Kidney (tissue), 14 donors: Measurements from ENCODE around the gene MEF2D. TPM values are rescaled to one million over a fixed set of nuclear protein-coding genes. Genes with fewer than 3 reads are reported as not detected.

Experiments
- DNase-seq, 5 donors: peaks; one replicate each; pipeline ENCODE4 v3.0.0-alpha.2; 2013 to 2020
- FAIRE-seq: peaks from 2 replicates; lab custom pipeline; 2012; peaks lifted over from hg19 to GRCh38; lab: Jason Lieb, UNC
- H3K27ac ChIP-seq, 2 donors: one replicate each; pipeline ENCODE4 v1.7.0; 2013; ENCODE audit warnings: low read depth in 2 of 2, low read length in 2 of 2, inconsistent platforms in 1 of 2
- H3K27me3 ChIP-seq: one replicate; pipeline ENCODE4 v1.7.1; 2013; ENCODE audit warnings: low read length, inconsistent platforms; ENCODE audit not compliant: control insufficient read depth, insufficient read depth
- H3K36me3 ChIP-seq, 3 donors: one replicate each; pipeline versions ENCODE4 v1.7.0 to v1.7.1; 2013; ENCODE audit warnings: low read length in 3 of 3, control low read depth in 1 of 3, inconsistent platforms in 1 of 3; ENCODE audit not compliant: insufficient read depth in 3 of 3, control insufficient read depth in 2 of 3
- H3K4me1 ChIP-seq, 3 donors: one replicate each; pipeline versions ENCODE4 v1.7.0 to v1.7.1; 2013; ENCODE audit warnings: low read length in 3 of 3, inconsistent platforms in 1 of 3, low read depth in 1 of 3; ENCODE audit not compliant: control insufficient read depth in 2 of 3, insufficient read depth in 2 of 3
- H3K4me3 ChIP-seq, 3 donors: one replicate each; pipeline versions ENCODE4 v1.7.0 to v1.8.1; 2013; ENCODE audit warnings: low read length in 3 of 3, control low read depth in 1 of 3, inconsistent platforms in 1 of 3
- H3K9ac ChIP-seq, 3 donors: one replicate each; pipeline versions ENCODE4 v1.7.0 to v1.7.1; 2013; ENCODE audit warnings: low read length in 3 of 3, control low read depth in 1 of 3, inconsistent platforms in 1 of 3
- H3K9me3 ChIP-seq, 3 donors: one replicate each; pipeline versions ENCODE4 v1.7.0 to v1.7.1; 2013; ENCODE audit warnings: low read length in 3 of 3, control low read depth in 1 of 3, inconsistent platforms in 1 of 3; ENCODE audit not compliant: control insufficient read depth in 2 of 3, insufficient read depth in 1 of 3
- intact Hi-C: fragments of 100-400 bp; cut with DNase I; formaldehyde crosslinking; loops from one replicate; pipeline ENCODE4 v1.11.1; 2022
- polyA plus RNA-seq: library from polyadenylated mRNA; stranded (reverse); fragments of 350-450 nt; fragmentation: Illumina TruSeq; extraction: RNeasy Lipid Tissue Mini Kit (QIAGEN cat#74804); gene quantifications from one replicate; pipeline ENCODE4 v1.2.3, GENCODE V29; 2014; ENCODE audit warnings: low read depth, low replicate concordance; ENCODE audit not compliant: insufficient read depth
- total RNA-seq: library from RNA; stranded (reverse); fragmentation: NEBNext Ultra II Directional; extraction: Animal tissue kit (Norgen Biotek cat#: 25700); gene quantifications from one replicate; pipeline ENCODE4 v1.2.1, GENCODE V29; 2021
- TF ChIP-seq, protein P1 (sequence below): IDR thresholded peaks from 3 replicates; pipeline ENCODE4 v1.5.1; 2012; ENCODE audit warnings: mild to moderate bottlenecking, moderate library complexity, borderline replicate concordance; ENCODE audit not compliant: insufficient read depth; ENCODE audit errors: extremely low read depth
- donor health status: control.
- donor health status: control.
- donor health status: control.
- donor health status: control.
- donor health status: control.
- donor health status: DM: yes; HTN: yes; CAD: no.
- donor health status: Normal renal cell carcinoma (clear cell type).

MEF2D gene
- total and polyA plus RNA-seq, 2 donors from 2014 or later: 13.7 to 49.3 TPM

DNA sequence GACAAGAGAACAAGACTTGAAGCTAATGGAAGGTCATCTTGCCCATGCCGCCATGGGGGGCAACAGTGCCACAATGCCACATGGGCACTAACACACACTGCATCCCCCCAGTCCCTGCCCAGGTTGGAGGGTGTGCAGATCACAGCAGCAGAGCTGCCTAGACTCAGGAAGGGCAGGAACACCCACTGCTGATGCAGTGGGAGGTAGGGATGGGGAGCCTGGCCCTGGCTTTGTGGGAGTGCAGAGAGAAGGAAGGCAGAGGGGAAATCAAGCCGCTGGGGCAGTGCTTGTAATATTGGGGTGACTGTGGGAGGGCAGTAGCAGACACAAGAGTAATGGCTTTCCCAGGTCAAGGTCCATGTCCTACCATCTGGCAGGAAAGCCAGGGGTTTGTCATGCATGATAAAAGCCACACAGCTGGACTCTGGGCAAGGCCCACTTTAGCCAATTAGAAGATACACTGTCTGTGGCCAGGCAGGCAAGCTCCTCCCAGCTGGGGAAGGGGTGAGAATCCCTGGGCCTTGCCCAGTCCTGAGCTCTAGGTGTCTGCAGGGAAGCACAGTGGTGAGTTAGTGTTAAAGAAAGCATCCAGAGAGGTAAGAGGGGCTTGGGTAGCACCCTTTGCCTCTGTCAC lies 25.4 kb upstream of the MEF2D start:
- DNase-seq (peak in 3 of 5 donors; percentile 19 to 42 (median 26)), FAIRE-seq (no peak)
- TF ChIP-seq, protein P1, sequence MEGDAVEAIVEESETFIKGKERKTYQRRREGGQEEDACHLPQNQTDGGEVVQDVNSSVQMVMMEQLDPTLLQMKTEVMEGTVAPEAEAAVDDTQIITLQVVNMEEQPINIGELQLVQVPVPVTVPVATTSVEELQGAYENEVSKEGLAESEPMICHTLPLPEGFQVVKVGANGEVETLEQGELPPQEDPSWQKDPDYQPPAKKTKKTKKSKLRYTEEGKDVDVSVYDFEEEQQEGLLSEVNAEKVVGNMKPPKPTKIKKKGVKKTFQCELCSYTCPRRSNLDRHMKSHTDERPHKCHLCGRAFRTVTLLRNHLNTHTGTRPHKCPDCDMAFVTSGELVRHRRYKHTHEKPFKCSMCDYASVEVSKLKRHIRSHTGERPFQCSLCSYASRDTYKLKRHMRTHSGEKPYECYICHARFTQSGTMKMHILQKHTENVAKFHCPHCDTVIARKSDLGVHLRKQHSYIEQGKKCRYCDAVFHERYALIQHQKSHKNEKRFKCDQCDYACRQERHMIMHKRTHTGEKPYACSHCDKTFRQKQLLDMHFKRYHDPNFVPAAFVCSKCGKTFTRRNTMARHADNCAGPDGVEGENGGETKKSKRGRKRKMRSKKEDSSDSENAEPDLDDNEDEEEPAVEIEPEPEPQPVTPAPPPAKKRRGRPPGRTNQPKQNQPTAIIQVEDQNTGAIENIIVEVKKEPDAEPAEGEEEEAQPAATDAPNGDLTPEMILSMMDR: no peak
- H3K4me1 ChIP-seq: peaks cover 0 to 2% (median 0%) of the 10 kb centered on the region in 3 donors
- H3K27ac ChIP-seq: no peak overlapping the region
- no peaks in the 10 kb centered on the region for H3K27me3 ChIP-seq
- H3K9ac ChIP-seq: no peak overlapping the region
- no peak overlapping the region for H3K4me3 ChIP-seq
- intact Hi-C loops: no loop called here
- H3K36me3 ChIP-seq: no peaks in the 10 kb centered on the region
- H3K9me3 ChIP-seq: no peaks in the 10 kb centered on the region

DNA sequence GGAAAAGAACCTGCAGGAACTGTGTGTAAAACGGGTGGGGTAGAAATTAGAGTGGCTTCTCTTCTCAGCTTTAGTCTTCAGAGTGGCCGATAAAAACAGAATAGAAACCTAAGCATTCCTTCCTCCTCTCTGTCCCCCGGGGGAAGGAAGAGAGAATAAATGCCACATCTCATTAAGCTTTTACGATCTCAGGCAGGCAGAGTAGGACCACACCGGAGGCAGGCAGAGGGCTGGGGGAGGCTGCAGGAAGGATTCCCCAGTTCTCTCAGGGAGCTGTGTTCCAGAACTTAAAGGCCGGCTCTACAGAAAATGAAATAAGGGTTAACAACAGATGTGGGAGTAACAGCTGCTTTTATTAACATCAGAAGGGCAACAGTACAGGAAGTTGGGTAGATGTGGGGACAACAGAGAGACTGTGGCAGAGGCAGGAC lies 24.5 kb upstream of the MEF2D start:
- DNase-seq (peak in 3 of 5 donors; percentile 61 to 75 (median 72)), FAIRE-seq (no peak)
- no peaks in the 10 kb centered on the region for H3K27me3 ChIP-seq
- H3K9me3 ChIP-seq: no peaks in the 10 kb centered on the region
- H3K9ac ChIP-seq: no peak overlapping the region
- TF ChIP-seq, protein P1: no peak
- no peak overlapping the region for H3K27ac ChIP-seq
- H3K4me1 ChIP-seq: peaks cover 0 to 2% (median 0%) of the 10 kb centered on the region in 3 donors
- H3K4me3 ChIP-seq: no peak overlapping the region
- H3K36me3 ChIP-seq: no peaks in the 10 kb centered on the region
- intact Hi-C loops: no loop called here

DNA sequence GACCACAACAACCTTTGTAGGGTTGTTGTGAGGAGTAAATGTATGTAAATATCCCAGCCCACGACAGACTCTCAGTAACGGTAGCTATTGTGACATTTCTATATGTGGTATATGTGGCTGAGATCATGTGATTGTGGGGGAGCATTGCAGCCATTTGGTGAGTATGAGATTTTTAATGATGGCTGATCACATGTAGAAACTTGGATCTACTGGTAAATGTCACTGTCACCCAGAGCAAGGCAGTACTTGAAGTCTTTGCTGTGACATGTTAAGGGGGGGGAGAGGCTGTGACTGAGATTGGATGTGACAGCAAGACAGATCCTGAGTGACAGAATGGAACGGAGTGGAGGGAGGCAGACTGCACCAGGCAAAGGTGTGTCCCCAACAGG lies 23.9 kb upstream of the MEF2D start:
- H3K9me3 ChIP-seq: no peaks in the 10 kb centered on the region
- H3K4me3 ChIP-seq: no peak overlapping the region
- no peaks in the 10 kb centered on the region for H3K36me3 ChIP-seq
- H3K27me3 ChIP-seq: no peaks in the 10 kb centered on the region
- H3K27ac ChIP-seq: no peak overlapping the region
- peaks cover 0 to 2% (median 0%) of the 10 kb centered on the region in 3 donors for H3K4me1 ChIP-seq
- TF ChIP-seq, protein P1: no peak
- intact Hi-C loops: no loop called here
- FAIRE-seq (no peak), DNase-seq (peak in 1 of 5 donors; percentile 7)
- no peak overlapping the region for H3K9ac ChIP-seq
